ENCODE measurements around the gene RRAGB. TPM values are rescaled to one million over a fixed set of nuclear protein-coding genes. Genes with fewer than 3 reads are reported as not detected.
"Not testable (repeated sequence)": the region's sequence is repeated elsewhere in the genome, so short reads cannot be mapped to it uniquely, and the experiment has no call there.

Gene RRAGB
- total RNA-seq, 2 donors from 2014 or later, result 9.5 to 15.8 TPM

GRCh38 chrX:55754861-55755294 lies 37.3 kb downstream of the RRAGB start:
- ATAC-seq, result no peak
- no peak for DNase-seq
- intact Hi-C loops (cut with DNase I), result no loop called here

- ATAC-seq (no peak), DNase-seq (no peak)
- intact Hi-C loops (cut with DNase I), result no loop called here
Measured at GRCh38 chrX:55758033-55758432, 40.5 kb downstream of the RRAGB start.

- ATAC-seq (no peak), DNase-seq (no peak)
- intact Hi-C loops (cut with DNase I), result no loop called here
Measured at GRCh38 chrX:55759478-55759877, 41.9 kb downstream of the RRAGB start.

DNA sequence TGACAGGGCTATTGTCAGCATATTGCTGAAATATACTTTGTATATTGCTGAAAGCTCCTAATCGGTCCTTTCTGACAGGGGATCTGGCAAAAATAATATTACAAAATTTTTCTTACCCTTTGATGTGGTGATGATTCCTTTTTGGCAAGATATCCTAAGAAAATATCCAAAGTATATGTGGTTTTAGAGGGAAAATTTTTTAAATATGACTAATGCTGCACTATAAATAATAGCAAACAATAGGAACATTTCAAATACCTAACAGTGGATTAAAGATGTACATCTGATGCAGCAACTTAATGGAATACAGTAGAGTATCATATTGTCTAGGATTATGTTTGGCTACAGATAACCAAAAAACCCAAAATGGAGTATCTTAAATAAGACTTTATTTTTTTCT lies 49.6 kb downstream of the RRAGB start:
- DNase-seq (no peak), ATAC-seq (no peak)
- intact Hi-C loops (cut with DNase I), result no loop called here

DNA sequence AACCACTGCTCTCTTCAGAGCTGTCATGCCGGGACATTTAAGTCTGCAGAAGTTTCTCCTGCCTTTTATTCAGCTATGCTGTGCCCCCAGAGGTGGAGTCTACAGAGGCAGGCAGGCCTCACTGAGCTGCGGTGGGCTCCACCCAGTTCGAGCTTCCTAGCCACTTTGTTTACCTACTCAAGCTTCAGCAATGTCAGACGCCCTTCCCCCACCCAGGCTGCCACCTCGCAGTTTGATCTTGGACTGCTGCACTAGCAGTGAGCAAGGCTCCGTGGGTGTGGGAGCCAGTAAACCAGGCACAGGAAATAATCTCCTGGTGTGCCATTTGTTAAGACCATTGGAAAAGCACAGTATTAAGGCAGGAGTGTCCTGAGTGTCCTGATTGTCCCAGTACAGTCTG lies 56.9 kb downstream of the RRAGB start:
- ATAC-seq; intact Hi-C loops (cut with DNase I); DNase-seq: not testable (repeated sequence)

DNA sequence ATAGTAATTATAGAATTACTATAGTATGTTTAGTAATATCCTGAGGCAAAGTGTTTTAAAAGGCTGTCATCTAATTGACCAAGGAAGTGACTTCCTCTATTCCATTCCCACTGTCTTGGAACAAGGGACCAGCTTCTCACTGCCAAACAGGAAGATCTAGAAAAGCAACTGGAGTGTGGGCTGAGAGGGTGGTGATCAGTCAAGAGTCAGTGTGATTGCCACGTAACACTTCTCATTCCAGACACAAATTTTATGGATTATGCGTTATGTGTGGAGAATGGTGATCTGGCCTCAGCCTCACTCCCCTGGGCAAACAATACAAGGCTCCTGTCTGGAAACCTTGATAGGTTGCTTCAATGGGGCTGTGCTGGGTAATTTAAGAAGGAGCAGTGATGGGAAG lies 60.0 kb downstream of the RRAGB start:
- DNase-seq (no peak), ATAC-seq (no peak)
- intact Hi-C loops (cut with DNase I), result no loop called here

DNA sequence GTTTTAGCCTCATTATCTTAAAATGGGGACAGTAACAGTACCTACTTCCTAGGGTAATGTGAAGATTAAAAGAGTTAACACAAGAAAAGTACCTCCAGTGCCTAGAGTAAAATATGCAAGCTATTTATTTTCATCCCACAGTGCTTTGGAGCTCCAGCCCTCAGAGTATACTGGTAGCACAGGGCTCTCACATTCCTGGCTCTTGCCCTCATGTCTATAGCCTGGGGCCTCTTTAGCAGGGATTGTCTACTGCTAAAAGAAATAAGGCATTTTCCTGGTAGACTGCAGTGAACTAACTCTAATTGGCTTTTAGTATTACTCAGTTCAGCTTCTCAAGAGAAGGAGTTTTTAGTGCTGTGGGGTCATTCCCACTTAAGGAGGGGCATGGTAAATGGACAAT lies 60.8 kb downstream of the RRAGB start:
- ATAC-seq (no peak), DNase-seq (no peak)
- intact Hi-C loops (cut with DNase I), result no loop called here

DNA sequence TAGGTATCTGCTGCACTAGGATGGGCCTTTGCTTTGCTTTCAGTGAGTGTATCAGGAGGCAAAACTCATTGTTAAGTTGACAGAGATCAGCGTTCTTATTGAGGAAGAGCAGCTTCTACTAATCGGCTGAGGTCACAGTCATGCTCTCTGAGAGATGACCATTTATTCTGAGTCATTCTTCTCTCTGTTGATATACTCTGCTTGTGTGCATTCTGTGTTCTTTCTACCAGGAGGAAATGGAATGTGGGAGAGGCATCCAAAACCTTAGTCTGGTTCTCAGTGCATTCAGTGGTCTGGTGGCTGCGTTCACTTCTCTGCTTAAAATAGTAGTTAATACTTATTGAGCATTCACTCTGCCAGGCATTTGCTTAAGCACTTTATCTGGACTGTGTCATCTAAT lies 66.2 kb downstream of the RRAGB start:
- DNase-seq (no peak), ATAC-seq (no peak)
- intact Hi-C loops (cut with DNase I), result no loop called here

GRCh38 chrX:55787063-55787462 lies 69.5 kb downstream of the RRAGB start:
- no peak for ATAC-seq

DNA sequence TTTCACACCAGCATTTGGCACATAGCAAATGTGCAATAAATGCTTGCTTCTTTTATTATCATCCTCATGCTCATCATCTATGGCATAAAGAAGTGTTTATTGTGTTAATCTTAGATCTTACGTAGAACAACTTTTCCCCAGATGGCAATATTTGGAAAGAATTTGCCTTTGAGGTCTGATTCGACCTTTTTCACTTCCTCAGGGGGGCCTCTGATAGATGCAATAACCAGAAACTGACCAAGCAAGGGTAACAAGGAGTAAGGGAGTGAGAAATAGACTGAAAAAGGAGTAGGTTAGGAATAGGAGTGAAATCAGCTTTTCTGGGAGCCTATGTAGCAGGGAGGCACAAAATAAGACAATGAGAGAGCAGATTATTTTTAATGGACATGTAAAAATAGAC lies 70.2 kb downstream of the RRAGB start:
- intact Hi-C loops (cut with DNase I), result no loop called here
- no peak for ATAC-seq
- no peak for DNase-seq

More at GRCh38 chrX:55787063-55787462, 69.5 kb downstream of the RRAGB start:
- intact Hi-C loops (cut with DNase I), result no loop called here
- DNase-seq, result no peak

DNA sequence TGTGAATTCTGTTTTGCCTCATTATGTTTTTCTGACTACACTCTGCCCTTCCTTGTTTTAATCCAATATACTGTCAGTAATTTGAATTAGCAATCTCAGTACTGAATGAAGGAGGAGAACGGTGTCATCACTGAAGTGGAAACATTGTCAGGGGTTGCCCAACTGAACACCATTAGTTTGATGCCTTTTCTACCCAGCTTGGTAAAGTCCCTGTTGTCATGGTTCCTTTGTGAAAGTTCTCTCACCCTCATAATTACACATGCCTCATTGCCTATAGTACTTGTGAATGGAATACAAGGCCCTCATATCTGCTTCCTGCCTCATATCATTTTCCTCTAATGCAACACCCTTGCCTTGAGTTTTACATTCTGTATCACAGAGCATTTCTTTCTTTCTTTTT lies 76.9 kb downstream of the RRAGB start:
- no peak for DNase-seq
- ATAC-seq, result no peak
- intact Hi-C loops (cut with DNase I), result no loop called here

GRCh38 chrX:55796496-55796895 lies 78.9 kb downstream of the RRAGB start:
- ATAC-seq, result no peak
- DNase-seq, result no peak
- intact Hi-C loops (cut with DNase I), result no loop called here

DNA sequence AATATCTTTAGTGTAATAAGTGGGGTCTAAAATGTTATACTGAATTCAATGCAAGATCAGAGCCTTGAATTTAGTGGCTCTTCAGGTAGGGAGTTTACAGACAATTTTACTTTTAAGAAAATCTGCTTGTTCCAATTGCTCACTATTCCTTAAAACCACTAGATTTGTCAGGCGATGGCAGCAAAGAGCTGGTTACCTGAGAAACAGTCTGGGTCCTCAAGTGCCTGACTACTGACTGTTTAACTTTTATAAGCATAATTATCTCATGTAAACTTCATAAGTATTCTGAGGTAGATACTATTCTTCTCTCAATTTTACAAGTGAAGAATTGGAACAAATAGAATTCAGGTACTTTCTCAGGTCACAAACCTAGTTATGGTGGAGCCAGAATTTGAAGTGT lies 84.3 kb downstream of the RRAGB start:
- DNase-seq, result no peak
- intact Hi-C loops (cut with DNase I), result no loop called here
- ATAC-seq, result no peak

Other genes with a start within 250 kb of the RRAGB start
- gene USP51, start 227.9 kb upstream of the RRAGB start, total RNA-seq, result 1 to 10 TPM; 2.4 to 3.5 TPM
- gene FOXR2, start 94.3 kb upstream of the RRAGB start, total RNA-seq, result not detected

All from left cardiac atrium (tissue), 4 donors.